HepG2 (cell line): Measurements from ENCODE around the gene GRM6. TPM values are rescaled to one million over a fixed set of nuclear protein-coding genes. Genes with fewer than 3 reads are reported as not detected.

Experiments
- ATAC-seq: fragments of 200-7000 bp; cut with Tn5 transposase; 3 replicates; pipeline ENCODE4 v1.9.1; 2020; ENCODE audit warnings: mild to moderate bottlenecking, moderate library complexity
- BruUV-seq: library from RNA; stranded (reverse); fragments of 400-500 nt; replicated peaks from 2 replicates; lab custom pipeline; 2021; lab: Mats Ljungman, UMichigan
- CTCF ChIA-PET: fragments of 300-600 bp; formaldehyde crosslinking; extraction: SDS; loops from one replicate; lab custom pipeline; 2021; ENCODE audit warnings: low total read pairs, inconsistent platforms, low intra/inter-chr PET ratio; lab: Yijun Ruan, JAX
- POLR2A ChIA-PET: fragments of 350-600 bp; sonication (Branson Sonifier 250); formaldehyde crosslinking; loops from one replicate; lab custom pipeline; 2020; ENCODE audit warnings: antibody characterized with exemption, inconsistent platforms; lab: Yijun Ruan, JAX
- DNase-seq: peaks from one replicate; pipeline ENCODE4 v3.0.0-alpha.2; 2015; ENCODE audit warnings: low spot score
- FAIRE-seq: peaks from 3 replicates; lab custom pipeline; 2011; peaks lifted over from hg19 to GRCh38; lab: Jason Lieb, UNC
- H2AFZ ChIP-seq: one replicate; pipeline ENCODE4 v1.6.1; 2011; ENCODE audit warnings: low read length, inconsistent platforms
- H3K27ac ChIP-seq: fragments of 300-600 bp; 3 replicates; pipeline ENCODE4 v1.8.0; 2011; ENCODE audit warnings: mixed run types, mild to moderate bottlenecking, mixed read lengths, low read length, inconsistent platforms; ENCODE audit not compliant: insufficient read depth; ENCODE audit errors: extremely low read length
- H3K27me3 ChIP-seq, 2 experiments: fragments of 200-600 bp in 1 of 2; 2 replicates in 1 of 2; 3 replicates in 1 of 2; pipeline versions ENCODE4 v1.6.0 to v1.8.0; 2011; ENCODE audit warnings: low read length in 2 of 2, mild to moderate bottlenecking in 2 of 2, moderate library complexity in 2 of 2, inconsistent platforms in 1 of 2; ENCODE audit not compliant: insufficient read depth in 2 of 2, control insufficient read depth in 1 of 2
- H3K36me3 ChIP-seq, 2 experiments: fragments of 200-600 bp in 1 of 2; replicated peaks in 1 of 2; 2 replicates in 1 of 2; 3 replicates in 1 of 2; pipeline versions ENCODE4 v1.5.1 to v1.8.0; 2011; ENCODE audit warnings: low read length in 2 of 2, inconsistent platforms in 1 of 2; ENCODE audit not compliant: insufficient read depth in 2 of 2, control insufficient read depth in 1 of 2
- H3K4me1 ChIP-seq: 2 replicates; pipeline ENCODE4 v1.5.1; 2012; ENCODE audit warnings: low read length, inconsistent platforms; ENCODE audit not compliant: insufficient read depth
- H3K4me2 ChIP-seq: 2 replicates; pipeline ENCODE4 v1.6.0; 2011; ENCODE audit warnings: low read depth, low read length, inconsistent platforms
- H3K4me3 ChIP-seq, 3 experiments: fragments of 200-600 bp in 1 of 3; sonication (generic), shearing (Covaris generic) in 1 of 3; replicated peaks in 1 of 3; 2 replicates each; pipeline ENCODE4 v1.5.1; 2011 to 2016; ENCODE audit warnings: low read length in 3 of 3, inconsistent platforms in 2 of 3, low read depth in 2 of 3, mild to moderate bottlenecking in 2 of 3, control low read depth in 1 of 3, mixed read lengths in 1 of 3; ENCODE audit not compliant: insufficient read depth in 1 of 3
- H3K79me2 ChIP-seq: one replicate; pipeline ENCODE4 v1.6.1; 2011; ENCODE audit warnings: low read length, inconsistent platforms; ENCODE audit not compliant: insufficient read depth
- H3K9ac ChIP-seq: 2 replicates; pipeline ENCODE4 v1.6.0; 2011; ENCODE audit warnings: mild to moderate bottlenecking, low read depth, low read length, inconsistent platforms; ENCODE audit not compliant: insufficient read depth
- H3K9me3 ChIP-seq: 2 replicates; pipeline ENCODE4 v1.5.1; 2012; ENCODE audit warnings: mild to moderate bottlenecking, low read length
- H4K20me1 ChIP-seq: 2 replicates; pipeline ENCODE4 v1.6.0; 2011; ENCODE audit warnings: inconsistent platforms, mild to moderate bottlenecking, low read length, moderate library complexity; ENCODE audit not compliant: insufficient read depth
- MZF1 ChIP-seq: sonication (generic); formaldehyde crosslinking; IDR thresholded peaks from 2 replicates; pipeline ENCODE4 v1.8.1; 2023; ENCODE audit warnings: mild to moderate bottlenecking, missing genetic modification reagents, borderline replicate concordance
- RBM22 ChIP-seq: fragments of 200-400 bp; formaldehyde crosslinking; optimal IDR thresholded peaks from 2 replicates; pipeline ENCODE3; 2017; ENCODE audit warnings: mild to moderate bottlenecking, low read length, moderate library complexity
- SALL2 ChIP-seq: sonication (generic); formaldehyde crosslinking; IDR thresholded peaks from 2 replicates; pipeline ENCODE4 v1.8.1; 2023; ENCODE audit warnings: mild to moderate bottlenecking, missing genetic modification reagents, inconsistent platforms
- TBP ChIP-seq: sonication (generic); formaldehyde crosslinking; IDR thresholded peaks from 2 replicates; pipeline ENCODE4 v1.5.0; 2020; ENCODE audit warnings: missing genetic modification reagents
- TFAP4 ChIP-seq: sonication (generic); IDR thresholded peaks from 2 replicates; pipeline ENCODE4 v1.6.1; 2016; ENCODE audit warnings: low read depth, borderline replicate concordance
- ZBTB14 ChIP-seq: sonication (generic); formaldehyde crosslinking; IDR thresholded peaks from 2 replicates; pipeline ENCODE4 v1.4.0; 2020; ENCODE audit warnings: missing genetic modification reagents
- ZFP36 ChIP-seq: fragments of 150-350 bp; IDR thresholded peaks from 2 replicates; pipeline ENCODE4 v1.6.1; 2018; ENCODE audit warnings: borderline replicate concordance, low read length, low read depth; ENCODE audit not compliant: partially characterized antibody
- ZNF460 ChIP-seq: sonication (generic); formaldehyde crosslinking; IDR thresholded peaks from 2 replicates; pipeline ENCODE4 v1.5.1; 2020; ENCODE audit warnings: missing genetic modification reagents, mild to moderate bottlenecking, borderline replicate concordance
- ZNF543 ChIP-seq: sonication (generic); formaldehyde crosslinking; IDR thresholded peaks from 2 replicates; pipeline ENCODE4 v1.4.0; 2020; ENCODE audit warnings: mild to moderate bottlenecking, missing genetic modification reagents
- ZXDC ChIP-seq: sonication (generic); formaldehyde crosslinking; IDR thresholded peaks from 2 replicates; pipeline ENCODE4 v1.5.0; 2020; ENCODE audit warnings: mild to moderate bottlenecking, missing genetic modification reagents
- WGBS: methylation state at CpG from one replicate; pipeline ENCODE4 v1.1.6; 2017; ENCODE audit warnings: low lambda C conversion rate; 5-methylcytosine and 5-hydroxymethylcytosine counted together
- in situ Hi-C: cut with HindIII; loops from 2 replicates; pipeline ENCODE4 v1.10.0; 2017; ENCODE audit warnings: low pct_unique_long_range_greater_than_20kb; ENCODE audit not compliant: extremely low pct_ligation_motif_present
- intact Hi-C: fragments of 100-400 bp; cut with micrococcal nuclease; formaldehyde crosslinking; loops from one replicate; pipeline ENCODE4 v1.10.0; 2022; ENCODE audit not compliant: unreplicated experiment
- polyA plus RNA-seq, 8 experiments: library from polyadenylated mRNA; depleted of rRNA in 3 of 8; stranded (reverse) in 7 of 8; unstranded in 1 of 8; fragments of >200 nt; fragmentation: Illumina TruSeq in 4 of 8; extraction: Trizol in 4 of 8; gene quantifications; 2 replicates each; pipeline versions ENCODE4 v1.2.1 to v1.2.3, GENCODE V29; 2011 to 2016; ENCODE audit warnings: low read depth in 4 of 8, missing spikeins in 1 of 8, mixed read lengths in 1 of 8; ENCODE audit not compliant: insufficient read depth in 1 of 8
- total RNA-seq, 5 experiments: library from RNA; depleted of rRNA; stranded (reverse); fragments of >200 nt; fragmentation: Illumina TruSeq; extraction: Trizol; gene quantifications; 2 replicates each; pipeline ENCODE4 v1.2.3, GENCODE V29; 2016; ENCODE audit warnings: low read depth in 1 of 5

Gene GRM6
- total and polyA plus RNA-seq, 2 of the 13 experiments (the other 11 are each of a cell fraction or from before 2014, with no cell fraction given), result not detected

GRCh38 chr5:178982941-178983340 is 12.2 kb downstream of the GRM6 start (continued):
- no peak for TF ChIP-seq ZBTB14 (CRISPR knock-in tag)
- no peak for TF ChIP-seq SALL2
- TF ChIP-seq TBP (CRISPR knock-in tag), result no peak
- no peak for TF ChIP-seq ZNF460 (CRISPR knock-in tag)
- TF ChIP-seq ZNF543 (CRISPR knock-in tag), result no peak
- no peak for TF ChIP-seq MZF1 (CRISPR knock-in tag)
- no peak for TF ChIP-seq ZFP36

GRCh38 chr5:178981381-178981780 is 13.7 kb downstream of the GRM6 start:
- Histone ChIP-seq H3K79me2 (no peaks in the 10 kb centered on the region), H3K36me3 (no peaks in the 10 kb centered on the region), H3K4me2 (no peak overlapping the region), H3K9me3 (peaks cover 72% of the 10 kb centered on the region), H3K27me3 (no peaks in the 10 kb centered on the region), H3K9ac (no peak overlapping the region), H2AFZ (no peak overlapping the region), H3K27ac (no peak overlapping the region), H4K20me1 (no peaks in the 10 kb centered on the region), H3K4me3 (no peak overlapping the region), H3K4me1 (no peaks in the 10 kb centered on the region)
- ATAC-seq, result no peak
- POLR2A ChIA-PET, result no interaction called here
- TF ChIP-seq ZXDC (CRISPR knock-in tag) (no peak), TFAP4 (no peak), RBM22 (no peak)
- intact Hi-C loops, result no loop called here
- no peak for DNase-seq
- WGBS, result 4% methylated on average over 3 of the region's 15 CpGs
- CTCF ChIA-PET, result no interaction called here
- in situ Hi-C loops, result no loop called here
- FAIRE-seq, result no peak
- BruUV-seq, result no TSS peak
